ENCODE results near the gene TAGLN2.

- TF ChIP-seq ZMAT4 (CRISPR knock-in tag; IDR thresholded peaks at IDR 0.05) (no peak), CTCF (IDR thresholded peaks at IDR 0.05) (no peak), MLX (CRISPR knock-in tag; IDR thresholded peaks at IDR 0.05) (no peak)
These were observed 29.3 kb downstream of the TAGLN2 start for GRCh38 chr1:159895836-159896545.
